K562 (cell line): ENCODE measurements around the gene C11orf54. TPM values are rescaled to one million over a fixed set of nuclear protein-coding genes. Genes with fewer than 3 reads are reported as not detected.

Source experiments
- ARID1B ChIP-seq: fragments of 450-650 bp; IDR thresholded peaks from 2 replicates; pipeline ENCODE4 v1.6.1; 2016; ENCODE audit warnings: antibody characterized with exemption, mild to moderate bottlenecking, inconsistent platforms
- ARID2 ChIP-seq: fragments of 450-650 bp; IDR thresholded peaks from 2 replicates; pipeline ENCODE4 v1.6.1; 2017; ENCODE audit warnings: antibody characterized with exemption, mild to moderate bottlenecking
- CBFB ChIP-seq: sonication (generic); formaldehyde crosslinking; IDR thresholded peaks from 2 replicates; pipeline ENCODE4 v1.4.0; 2020; ENCODE audit warnings: mild to moderate bottlenecking, missing genetic modification reagents
- CBX8 ChIP-seq: fragments of 200-600 bp; sonication (generic); IDR thresholded peaks from 2 replicates; pipeline ENCODE4 v1.6.1; 2012; ENCODE audit warnings: borderline replicate concordance, mixed run types, low read depth, mild to moderate bottlenecking, moderate library complexity, mixed read lengths, low read length, control low read depth, inconsistent platforms; ENCODE audit not compliant: poor library complexity, severe bottlenecking; ENCODE audit errors: extremely low read depth
- CCAR2 ChIP-seq: fragments of 200-400 bp; formaldehyde crosslinking; IDR thresholded peaks from 2 replicates; pipeline ENCODE4 v1.6.1; 2017; ENCODE audit warnings: mild to moderate bottlenecking, low read depth, low read length
- CHD4 ChIP-seq: fragments of 200-600 bp; sonication (generic); IDR thresholded peaks from 3 replicates; pipeline ENCODE4 v1.6.1; 2012; ENCODE audit warnings: low read depth, mild to moderate bottlenecking, mixed read lengths, low read length, inconsistent platforms; ENCODE audit not compliant: insufficient read depth, insufficient replicate concordance, poor library complexity, severe bottlenecking
- HEY1 ChIP-seq: fragments of 250-450 bp; sonication (Bioruptor Pico); IDR thresholded peaks from 2 replicates; pipeline ENCODE4 v1.5.0; 2020; ENCODE audit warnings: mild to moderate bottlenecking, moderate library complexity, borderline replicate concordance
- IRF2 ChIP-seq: sonication (generic); formaldehyde crosslinking; IDR thresholded peaks from 2 replicates; pipeline ENCODE4 v1.8.1; 2022; ENCODE audit warnings: mild to moderate bottlenecking, missing genetic modification reagents
- KLF1 ChIP-seq: fragments of 450-650 bp; IDR thresholded peaks from 2 replicates; pipeline ENCODE4 v1.6.1; 2016; ENCODE audit warnings: missing genetic modification characterization, missing compliant biosample characterization
- KLF6 ChIP-seq: fragments of 250-450 bp; sonication (Bioruptor Pico); IDR thresholded peaks from 2 replicates; pipeline ENCODE4 v1.4.0; 2020; ENCODE audit warnings: mild to moderate bottlenecking, moderate library complexity, borderline replicate concordance
- MYBL2 ChIP-seq, 2 experiments: fragments of 450-650 bp in 1 of 2; sonication (generic) in 1 of 2; formaldehyde crosslinking in 1 of 2; IDR thresholded peaks; 2 replicates each; pipeline versions ENCODE4 v1.6.1 to v1.8.1; 2017 to 2022; ENCODE audit warnings: borderline replicate concordance in 1 of 2, inconsistent platforms in 1 of 2, low read depth in 1 of 2, mild to moderate bottlenecking in 1 of 2, missing genetic modification reagents in 1 of 2, moderate library complexity in 1 of 2
- PURB ChIP-seq: sonication (generic); formaldehyde crosslinking; IDR thresholded peaks from 2 replicates; pipeline ENCODE4 v1.9.0; 2021; ENCODE audit warnings: low read depth, mild to moderate bottlenecking, missing genetic modification reagents
- SRSF3 ChIP-seq: fragments of 200-400 bp; formaldehyde crosslinking; IDR thresholded peaks from 2 replicates; pipeline ENCODE4 v1.6.1; 2016; ENCODE audit warnings: mild to moderate bottlenecking, low read length, moderate library complexity; ENCODE audit not compliant: insufficient read depth
- STAT6 ChIP-seq: sonication (generic); formaldehyde crosslinking; IDR thresholded peaks from 2 replicates; pipeline ENCODE4 v1.8.1; 2023; ENCODE audit warnings: mild to moderate bottlenecking, missing genetic modification reagents
- ZC3H4 ChIP-seq: sonication (generic); formaldehyde crosslinking; IDR thresholded peaks from 2 replicates; pipeline ENCODE4 v1.9.0; 2021; ENCODE audit warnings: missing genetic modification reagents, borderline replicate concordance
- ZC3H8 ChIP-seq: fragments of 450-650 bp; IDR thresholded peaks from 2 replicates; pipeline ENCODE4 v1.6.1; 2017
- ZNF518B ChIP-seq: fragments of 250-450 bp; sonication (Bioruptor Pico); IDR thresholded peaks from 2 replicates; pipeline ENCODE4 v1.5.0; 2021; ENCODE audit warnings: mild to moderate bottlenecking, moderate library complexity
- ZNF717 ChIP-seq: fragments of 250-450 bp; sonication (Bioruptor Pico); IDR thresholded peaks from 2 replicates; pipeline ENCODE4 v1.5.0; 2021
- polyA plus RNA-seq, 8 experiments: library from polyadenylated mRNA; depleted of rRNA in 4 of 8; stranded (reverse) in 5 of 8; unstranded in 3 of 8; fragments of >200 nt; fragmentation: Nextera tagmentation in 2 of 8; fragmentation: Illumina TruSeq in 1 of 8; extraction: Ambion mirVana in 2 of 8; extraction: Trizol in 1 of 8; gene quantifications; 2 replicates each; pipeline versions ENCODE4 v1.2.1 to v1.2.3, GENCODE V29; 2011 to 2014; ENCODE audit warnings: inconsistent platforms in 1 of 8, missing spikeins in 1 of 8
- total RNA-seq, 7 experiments: library from RNA; depleted of rRNA in 6 of 7; stranded (reverse); fragments of >200 nt in 6 of 7; fragmentation: Illumina TruSeq in 2 of 7; extraction: Trizol in 2 of 7; gene quantifications; 2 replicates each; pipeline versions ENCODE4 v1.2.1 to v1.2.3, GENCODE V29; 2011 to 2021; ENCODE audit warnings: low replicate concordance in 1 of 7
- TF ChIP-seq, protein P1 (sequence below): sonication (generic); formaldehyde crosslinking; IDR thresholded peaks from 2 replicates; pipeline ENCODE4 v1.8.1; 2023; ENCODE audit warnings: mild to moderate bottlenecking, missing genetic modification reagents, moderate library complexity

The C11orf54 gene
- total and polyA plus RNA-seq, 9 of the 15 experiments (the other 6 are each of a cell fraction or from before 2014, with no cell fraction given), result 13.4 to 33.0 (median 23.1) TPM

DNA sequence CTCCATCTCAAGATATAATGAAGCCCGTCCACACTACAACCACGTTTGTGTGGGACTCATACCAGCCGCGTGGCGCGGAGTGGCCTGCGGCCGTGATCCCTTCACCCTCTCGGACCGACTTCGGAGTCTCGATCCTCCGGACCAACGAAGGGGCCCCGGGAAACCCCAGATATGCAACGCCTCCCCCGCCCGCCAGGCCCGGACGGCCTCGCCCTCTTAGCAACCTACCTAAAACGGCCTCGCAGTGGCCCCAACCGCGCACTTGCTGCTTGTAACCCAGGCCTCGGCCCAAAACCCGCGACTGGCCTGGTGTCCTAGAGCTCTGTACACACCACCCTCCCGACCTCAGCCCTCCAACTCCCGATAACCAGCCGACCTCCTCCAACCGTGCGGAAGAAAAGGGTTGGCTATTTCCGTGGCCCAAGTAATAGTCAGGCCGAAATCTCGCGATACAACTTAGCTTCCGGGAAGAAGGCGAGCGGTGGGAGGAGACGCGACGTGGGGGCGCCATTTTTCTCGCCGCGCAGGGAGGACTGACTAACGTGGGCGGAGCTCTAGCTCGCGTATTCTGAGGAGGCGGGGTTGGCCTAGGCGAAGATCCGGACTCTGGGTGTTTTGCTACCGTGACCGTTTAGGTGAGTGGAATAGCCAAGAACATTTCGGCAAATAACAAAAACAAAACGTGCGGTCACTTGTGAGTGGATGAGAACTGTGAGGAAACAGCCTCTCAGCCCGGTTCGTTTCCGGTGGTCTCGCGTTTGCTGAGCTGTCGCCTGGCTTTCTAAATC lies at the start of gene C11orf54, which contains the start of gene TAF1D (continued):
- TF ChIP-seq STAT6 (CRISPR knock-in tag) (no peak), ZC3H4 (CRISPR knock-in tag) (no peak), ZNF518B (CRISPR knock-in tag) (no peak), CCAR2 (no peak), CBX8 (no peak), ZNF717 (CRISPR knock-in tag) (no peak), MYBL2 (IDR thresholded peaks at IDR 0.05; ENCODE audit: low read depth) (no peak), MYBL2 (CRISPR knock-in tag; IDR thresholded peaks at IDR 0.05; ENCODE audit: borderline replicate concordance) (no peak), IRF2 (no peak), SRSF3 (no peak), PURB (CRISPR knock-in tag) (no peak), KLF6 (CRISPR knock-in tag) (no peak), HEY1 (CRISPR knock-in tag) (no peak), CBFB (CRISPR knock-in tag) (no peak), KLF1 (tag) (peak; percentile 64; the same call in 1 of the 2 replicates), ZC3H8 (no peak), ARID2 (peak; percentile 34; the same call in 1 of the 2 replicates), CHD4 (no peak), ARID1B (no peak; the same call in 1 of the 2 replicates)
- TF ChIP-seq, protein P1, sequence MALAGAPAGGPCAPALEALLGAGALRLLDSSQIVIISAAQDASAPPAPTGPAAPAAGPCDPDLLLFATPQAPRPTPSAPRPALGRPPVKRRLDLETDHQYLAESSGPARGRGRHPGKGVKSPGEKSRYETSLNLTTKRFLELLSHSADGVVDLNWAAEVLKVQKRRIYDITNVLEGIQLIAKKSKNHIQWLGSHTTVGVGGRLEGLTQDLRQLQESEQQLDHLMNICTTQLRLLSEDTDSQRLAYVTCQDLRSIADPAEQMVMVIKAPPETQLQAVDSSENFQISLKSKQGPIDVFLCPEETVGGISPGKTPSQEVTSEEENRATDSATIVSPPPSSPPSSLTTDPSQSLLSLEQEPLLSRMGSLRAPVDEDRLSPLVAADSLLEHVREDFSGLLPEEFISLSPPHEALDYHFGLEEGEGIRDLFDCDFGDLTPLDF (CRISPR knock-in tag), result peak; percentile 72; the same call in 1 of the 2 replicates
